Activated effector memory CD4-positive, alpha-beta T cell treated with Interleukin-2 at 50 U/mL for 16 hours (primary cell): ENCODE data around the gene WDR76.

Experiments used
- DNase-seq: peaks from one replicate; pipeline ENCODE4 v3.0.0-alpha.2; 2020

WDR76 gene

DNA sequence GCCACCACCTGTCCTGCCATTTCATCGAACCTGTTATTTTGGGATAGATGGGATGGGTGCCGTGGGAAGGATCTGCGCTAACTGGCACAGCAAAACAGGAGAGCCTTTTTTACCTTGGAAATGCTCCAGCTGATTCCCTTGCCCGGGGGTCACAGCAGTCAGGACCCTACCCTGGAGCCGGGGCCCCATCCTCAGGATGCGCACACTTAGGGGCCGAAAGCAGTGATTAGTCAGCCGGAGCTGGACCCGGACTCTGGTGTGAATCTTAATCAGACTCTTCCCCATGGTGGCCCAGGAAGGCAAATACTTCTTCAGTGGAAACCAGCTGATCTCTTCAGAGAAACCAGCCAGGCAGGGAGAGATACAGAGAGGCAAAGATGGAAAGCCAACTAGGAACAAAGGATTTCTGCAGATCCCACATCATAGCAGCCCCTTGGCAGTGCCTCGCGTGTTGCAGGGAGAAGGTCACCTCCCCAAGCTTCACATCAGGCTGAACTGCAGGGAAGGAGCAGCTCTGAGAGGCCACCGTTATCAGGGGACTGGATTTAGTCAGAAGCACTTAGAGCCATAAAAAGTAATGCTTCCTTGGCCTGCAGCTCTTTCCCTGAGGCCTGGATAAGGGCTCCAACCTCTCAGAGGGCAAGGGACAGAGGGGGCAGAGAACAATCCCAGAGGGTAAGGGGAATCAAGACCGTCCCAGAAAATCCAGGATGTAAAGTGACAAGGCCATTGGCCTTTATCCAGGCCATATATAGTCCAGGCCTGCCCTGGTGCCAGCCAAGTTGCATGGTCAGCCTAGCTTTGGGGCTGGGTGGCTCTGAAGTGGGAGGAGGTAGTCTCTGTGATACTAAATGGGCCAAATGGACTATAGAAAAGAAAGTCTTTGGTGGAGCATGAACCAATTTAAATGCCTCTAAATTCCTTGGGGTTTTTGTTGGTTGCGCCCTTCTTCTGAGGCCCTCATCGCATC, 52.9 kb downstream of the WDR76 start:
- DNase-seq: no peak

DNA sequence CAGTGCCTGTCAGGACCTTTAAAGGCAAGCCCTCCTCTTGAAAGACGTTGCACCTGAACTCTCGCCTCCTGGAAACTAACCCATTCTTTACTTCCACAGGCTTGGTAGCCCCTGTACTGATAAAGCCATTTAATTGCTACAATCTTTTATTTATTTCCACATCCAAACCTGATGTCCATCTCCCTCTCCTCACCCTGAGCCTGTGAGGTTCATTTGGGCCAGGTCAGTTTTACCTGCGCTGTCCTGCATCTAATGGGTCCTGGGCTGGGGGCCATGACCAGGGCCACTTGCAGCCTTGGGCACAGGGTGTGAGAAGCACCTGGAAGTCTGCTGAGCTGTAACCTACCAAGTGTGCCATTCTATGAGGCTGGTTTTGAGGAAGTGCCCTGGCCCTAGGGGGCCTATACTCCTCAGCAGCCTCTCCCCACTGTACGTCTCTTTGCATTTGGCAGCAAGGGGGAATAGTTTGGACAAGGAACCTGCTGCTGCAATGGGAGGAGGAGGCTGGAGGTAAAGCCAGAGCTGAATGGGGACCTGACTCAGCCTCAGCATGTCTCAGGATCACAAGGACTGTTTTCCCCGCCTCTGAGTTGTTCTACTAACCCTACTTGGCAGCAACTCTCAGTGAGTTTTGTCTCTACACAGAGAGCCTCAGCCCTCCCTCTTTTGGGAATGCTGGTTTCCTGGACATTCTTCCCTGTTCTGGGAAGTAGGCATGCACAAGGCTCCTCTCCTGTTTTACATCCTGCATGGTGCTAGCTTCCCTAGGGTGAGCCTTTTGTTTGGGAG, 53.8 kb downstream of the WDR76 start:
- DNase-seq: no peak

DNA sequence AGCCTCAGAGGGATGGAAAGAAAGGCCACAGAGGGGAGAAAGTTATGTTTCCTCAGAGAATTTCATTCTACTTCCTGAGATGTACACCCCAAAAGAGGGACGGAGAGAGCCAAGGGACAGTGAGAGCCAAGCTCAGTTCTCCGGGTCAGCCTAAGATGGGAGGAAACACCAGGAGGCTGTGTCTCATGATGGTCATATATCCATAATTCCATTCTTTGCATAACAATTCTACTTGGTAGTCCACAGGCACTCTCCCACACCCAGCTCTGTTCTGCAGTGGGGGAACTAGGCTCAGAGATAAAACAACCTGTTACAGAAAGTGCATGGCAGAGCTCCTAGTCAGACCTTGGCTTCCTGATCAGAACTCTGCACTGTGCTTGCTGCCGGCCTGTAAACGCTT, 54.4 kb downstream of the WDR76 start:
- DNase-seq: no peak

DNA sequence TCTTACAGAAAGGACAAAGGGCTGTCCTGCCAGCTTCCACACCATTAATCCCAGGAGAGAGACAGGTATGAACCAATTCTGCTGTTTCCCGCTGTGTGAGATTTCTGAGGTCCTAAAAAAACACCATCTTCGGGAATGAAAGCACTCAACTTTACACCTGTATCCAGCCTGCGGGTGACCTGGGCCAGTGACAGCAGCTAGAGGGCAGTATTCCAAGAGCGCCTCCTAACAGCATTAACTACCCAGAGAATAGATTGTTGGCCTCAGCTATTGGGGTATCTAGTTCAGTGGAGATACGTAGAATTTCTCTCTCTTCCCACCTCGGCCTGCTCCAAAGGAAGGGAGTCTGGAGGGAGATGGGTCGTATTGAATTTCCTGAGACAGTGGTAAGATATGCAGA, 55.1 kb downstream of the WDR76 start:
- no peak for DNase-seq

DNA sequence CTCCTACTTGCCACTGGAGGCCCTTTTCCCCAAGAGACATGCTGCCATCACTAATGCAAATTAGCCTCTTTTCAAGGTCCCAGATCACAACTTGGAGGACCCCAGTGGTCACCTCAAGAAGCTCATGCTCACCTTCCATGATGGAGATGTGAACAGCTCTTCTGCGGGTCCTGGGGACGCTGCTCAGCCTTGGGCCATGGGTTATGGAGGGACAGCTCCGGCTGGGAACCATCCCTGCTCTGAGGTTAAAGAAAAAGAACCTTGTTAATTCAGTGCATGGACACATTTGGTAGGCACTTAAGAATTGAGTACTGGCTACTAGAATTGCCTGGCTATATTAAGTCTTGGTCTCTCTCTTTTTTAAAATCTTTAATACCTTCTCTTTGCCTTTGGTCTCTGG, 56.8 kb downstream of the WDR76 start:
- no peak for DNase-seq

DNA sequence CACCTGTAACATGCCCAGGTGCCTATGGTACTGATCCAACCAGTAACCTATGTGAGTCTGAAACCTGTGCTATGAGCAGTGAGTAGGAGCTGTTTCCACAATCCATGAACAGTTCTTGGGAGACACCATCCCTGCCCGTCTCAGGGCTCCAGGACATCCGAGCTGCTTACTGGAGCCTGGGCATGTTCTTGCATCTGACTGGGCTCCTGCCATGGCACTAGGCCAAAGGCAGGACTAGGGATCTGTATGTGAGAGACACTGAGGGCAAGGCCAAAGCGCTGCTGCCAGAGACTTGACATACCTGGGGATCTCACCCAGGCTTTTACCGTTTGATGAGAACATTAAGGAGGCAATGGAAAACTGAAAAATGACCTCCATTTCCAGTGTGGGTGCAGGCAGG, 59.8 kb downstream of the WDR76 start:
- DNase-seq: no peak

DNA sequence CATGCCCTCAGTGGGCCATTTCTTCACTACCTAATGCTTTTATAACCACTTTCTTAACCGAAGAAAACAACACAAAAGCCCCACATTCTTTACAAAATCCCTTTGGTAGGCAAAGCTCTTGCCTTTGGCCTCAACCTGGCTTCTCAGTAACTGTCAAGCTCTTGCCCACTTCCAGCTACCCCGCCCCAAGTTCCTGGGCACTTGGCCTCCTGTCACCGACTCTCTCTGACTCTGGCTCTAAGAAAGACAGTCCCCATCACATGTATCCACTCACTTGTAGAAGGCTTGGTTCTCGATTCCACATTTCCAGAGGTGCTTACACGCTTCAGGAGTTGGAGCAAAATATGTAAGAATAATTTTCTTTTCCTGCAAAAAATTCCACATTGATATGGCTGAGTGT, 61.1 kb downstream of the WDR76 start:
- DNase-seq: no peak

DNA sequence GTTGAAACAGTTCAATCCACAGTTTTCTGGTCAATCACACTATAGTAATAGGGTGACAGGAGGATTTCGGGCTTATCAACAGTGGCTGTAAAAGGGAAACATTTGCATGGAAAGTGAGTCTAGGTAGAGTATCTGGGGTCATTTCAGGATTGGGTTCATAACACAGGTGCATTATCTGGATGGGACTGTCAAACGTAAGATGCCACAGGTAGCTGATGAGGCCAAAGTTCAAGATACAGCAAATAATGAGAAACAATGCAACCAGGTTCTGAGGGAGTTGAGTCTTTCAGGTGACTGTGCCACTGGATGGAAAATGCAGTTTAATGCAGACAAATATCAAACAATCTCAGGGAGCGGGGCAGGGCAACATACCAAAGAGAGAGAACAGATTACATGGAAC, 62.2 kb downstream of the WDR76 start:
- DNase-seq: no peak

DNA sequence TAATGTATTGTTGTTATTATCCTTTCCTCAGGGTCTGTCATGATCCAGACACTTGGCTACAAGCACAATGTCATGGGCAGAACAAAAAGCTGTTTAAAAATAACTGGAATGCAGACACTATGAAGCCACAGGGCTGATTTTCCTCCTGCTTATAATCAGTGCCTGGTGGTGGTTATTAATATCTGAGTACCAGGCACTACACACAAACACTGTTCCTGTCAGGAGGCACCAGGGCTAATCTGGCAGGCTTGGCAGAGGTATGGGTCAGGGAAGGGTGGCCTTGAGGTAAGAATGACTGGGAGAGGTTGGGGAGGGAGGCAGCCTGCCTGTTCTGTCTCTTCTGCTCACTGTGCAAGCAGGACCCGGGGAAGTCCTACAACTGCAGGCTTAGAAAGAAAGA, 67.2 kb downstream of the WDR76 start:
- no peak for DNase-seq

DNA sequence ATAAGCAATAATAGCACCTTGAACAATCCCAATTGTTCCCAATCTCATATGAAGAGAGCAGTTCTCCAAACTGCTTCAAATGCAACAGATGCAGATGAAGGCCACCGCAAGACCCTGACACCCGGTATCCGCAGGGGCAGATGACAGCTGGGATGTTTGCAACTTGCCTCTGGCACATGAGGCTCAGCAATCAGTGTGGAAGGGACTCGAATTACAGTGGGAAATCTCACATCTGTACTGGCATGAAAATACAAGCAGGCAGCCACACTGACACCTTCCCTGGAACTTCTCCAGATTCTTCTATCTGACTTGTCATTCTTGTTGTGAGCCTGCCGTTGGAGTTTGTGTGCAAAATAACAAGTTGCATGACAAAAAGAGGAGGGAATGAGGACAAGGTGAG, 68.8 kb downstream of the WDR76 start:
- no peak for DNase-seq

DNA sequence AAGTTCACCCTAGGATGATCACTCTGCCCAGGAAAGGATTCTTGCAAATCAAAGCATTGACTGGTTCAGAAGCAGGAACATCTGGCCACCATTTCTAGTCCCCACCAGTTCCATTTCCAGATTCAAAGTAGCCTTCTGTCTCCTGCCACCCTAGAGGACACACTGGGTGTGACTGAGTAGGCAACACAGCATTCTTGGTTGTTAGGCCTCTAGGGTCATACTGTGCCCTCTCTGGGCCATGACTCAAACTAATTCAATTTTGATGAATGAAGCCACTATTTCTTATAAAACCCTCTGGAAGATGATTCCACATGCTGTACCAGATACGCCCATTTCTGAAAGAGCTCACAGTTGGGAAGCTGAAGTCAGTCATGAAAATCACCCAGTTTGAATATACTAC, 69.7 kb downstream of the WDR76 start:
- DNase-seq: no peak

DNA sequence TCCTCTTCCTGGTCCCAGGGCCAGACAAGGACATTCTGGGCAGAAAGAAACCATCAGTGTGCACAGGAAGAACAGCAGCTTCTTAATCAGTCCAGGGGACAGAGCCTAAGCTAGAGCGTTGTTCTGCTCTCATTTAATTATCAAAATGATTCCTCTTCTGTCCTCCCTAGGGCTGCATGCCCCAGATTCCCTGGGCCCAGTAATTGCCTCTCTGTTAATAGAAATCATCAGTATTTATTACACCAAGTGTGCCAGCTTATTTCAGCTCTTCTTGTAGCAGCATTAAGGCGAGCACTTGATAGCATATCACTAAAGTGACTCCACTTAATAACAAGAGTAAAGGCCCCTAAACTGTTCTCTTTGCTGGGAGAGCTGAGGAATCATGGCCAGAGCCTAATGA, 72.1 kb downstream of the WDR76 start:
- no peak for DNase-seq

DNA sequence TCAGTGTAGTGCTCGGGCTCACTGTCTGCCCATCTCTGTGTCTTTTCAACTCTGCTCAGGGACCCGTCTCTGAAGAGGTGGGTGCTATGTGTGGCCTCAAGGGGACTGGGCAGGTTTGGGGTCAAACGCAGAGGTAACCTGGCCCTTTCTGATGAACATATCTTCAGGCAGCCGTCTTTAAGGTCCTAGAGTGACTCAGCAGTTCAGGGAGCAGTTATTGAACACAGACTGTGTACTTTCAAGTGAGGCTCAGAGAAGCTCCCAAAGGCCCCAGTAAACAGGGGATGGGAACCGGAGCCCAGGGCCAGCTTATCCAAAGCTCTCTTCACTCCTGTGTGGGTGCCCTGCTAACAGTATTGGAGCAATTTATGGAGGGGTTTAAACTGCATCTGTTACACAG, 73.1 kb downstream of the WDR76 start:
- no peak for DNase-seq

DNA sequence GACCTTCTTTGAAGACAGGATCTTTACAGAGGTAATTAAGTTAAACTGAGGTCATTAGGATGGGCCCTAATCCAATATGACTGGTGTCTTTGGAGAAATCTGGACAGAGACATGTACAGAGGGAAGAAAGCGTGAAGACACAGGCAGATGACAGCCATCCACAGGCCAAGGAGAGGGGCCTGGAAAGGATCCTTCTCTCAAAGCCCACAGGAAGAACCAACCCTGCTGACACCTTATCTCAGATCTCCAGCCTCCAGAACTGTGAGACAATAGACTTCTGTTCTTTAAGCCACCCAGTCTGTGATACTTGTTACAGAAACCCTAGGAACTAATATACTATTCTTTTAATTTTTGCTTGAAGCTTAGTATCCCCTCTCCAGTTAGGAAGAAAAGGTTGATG, 74.2 kb downstream of the WDR76 start:
- DNase-seq: no peak

DNA sequence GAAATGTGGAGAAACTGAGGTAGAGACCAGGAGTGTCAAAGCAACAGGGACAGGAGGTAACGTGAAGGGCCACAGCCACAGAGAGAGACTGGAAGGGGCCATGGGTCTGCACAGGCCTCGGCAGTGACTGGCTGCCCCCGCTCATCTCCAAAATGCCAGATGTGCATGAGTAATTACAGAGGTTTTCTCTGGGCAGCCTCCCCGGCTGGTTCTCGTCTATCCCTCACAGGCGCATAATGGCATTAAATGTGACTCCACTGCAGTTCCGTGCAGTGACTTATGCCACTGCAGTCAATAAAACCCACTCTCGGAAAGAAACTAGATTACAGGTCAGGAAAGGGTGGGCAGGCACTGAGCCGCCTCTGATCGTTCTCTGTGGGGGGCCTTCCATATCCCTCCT, 74.7 kb downstream of the WDR76 start:
- DNase-seq: no peak

DNA sequence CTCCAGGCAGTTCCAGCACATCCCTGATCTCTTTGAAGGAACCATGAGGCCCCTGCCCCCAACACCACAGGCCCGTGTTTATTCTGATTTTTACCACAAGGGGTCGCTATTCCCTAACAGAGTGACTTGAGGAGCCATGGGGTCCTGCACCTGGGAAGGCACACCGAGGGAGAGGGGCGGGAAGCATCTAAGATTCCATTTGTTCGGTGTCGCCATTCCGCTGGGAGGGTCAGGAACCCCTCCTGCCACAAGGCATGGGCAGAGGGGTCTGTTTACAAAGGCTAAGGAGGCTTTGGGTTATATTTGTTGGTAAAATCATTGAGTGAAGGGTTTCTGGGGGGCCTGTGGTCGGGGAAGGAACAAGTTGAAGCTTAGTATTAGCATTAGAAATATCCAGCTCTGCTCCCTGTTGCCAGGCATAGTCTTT, 77.1 kb downstream of the WDR76 start:
- DNase-seq: peak; percentile 6

DNA sequence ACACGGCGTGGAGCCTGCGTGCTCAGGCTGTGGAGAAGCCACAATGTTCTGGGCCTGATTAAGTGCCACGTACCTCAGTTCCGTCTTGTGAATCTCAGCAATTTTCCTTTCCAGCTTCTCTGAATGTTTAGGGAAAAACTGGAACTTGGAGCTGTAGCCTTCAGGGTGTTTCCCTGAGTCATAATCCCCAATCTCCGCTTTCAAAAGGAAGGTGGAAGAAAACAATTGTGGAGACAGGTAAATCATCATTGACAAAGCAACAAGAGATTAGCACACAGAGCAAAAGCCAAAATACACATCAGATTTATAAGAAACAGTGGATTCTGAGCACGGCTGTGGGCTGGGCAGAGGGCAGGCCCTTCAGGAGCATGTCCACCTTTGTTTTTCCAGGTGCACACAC, 79.0 kb downstream of the WDR76 start:
- DNase-seq: no peak

DNA sequence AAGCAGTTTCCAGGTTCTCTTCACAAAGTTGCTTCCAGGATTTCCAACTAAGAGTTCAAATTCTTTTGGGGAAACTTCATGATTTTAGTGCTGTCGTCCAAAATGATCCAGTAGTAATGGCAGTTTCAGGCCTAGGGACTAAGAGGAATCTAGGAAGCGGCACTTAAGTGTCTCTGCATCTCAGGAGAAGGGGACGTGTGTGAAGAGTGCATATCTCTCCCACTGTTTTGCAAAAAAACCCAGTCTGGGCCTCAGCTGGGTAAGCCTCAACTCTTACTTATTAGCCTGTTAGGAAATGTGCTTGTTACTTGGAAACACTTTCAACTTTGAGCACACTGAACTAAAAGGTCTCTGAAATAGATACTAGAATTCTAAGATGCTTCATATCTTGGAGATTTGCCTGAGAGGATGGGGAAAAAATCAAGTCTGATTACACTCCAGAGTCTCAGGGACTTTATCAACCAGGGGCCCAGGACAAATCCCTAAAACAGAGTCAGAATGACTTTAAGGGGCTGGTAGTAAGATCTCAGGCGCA, 81.8 kb downstream of the WDR76 start:
- no peak for DNase-seq

DNA sequence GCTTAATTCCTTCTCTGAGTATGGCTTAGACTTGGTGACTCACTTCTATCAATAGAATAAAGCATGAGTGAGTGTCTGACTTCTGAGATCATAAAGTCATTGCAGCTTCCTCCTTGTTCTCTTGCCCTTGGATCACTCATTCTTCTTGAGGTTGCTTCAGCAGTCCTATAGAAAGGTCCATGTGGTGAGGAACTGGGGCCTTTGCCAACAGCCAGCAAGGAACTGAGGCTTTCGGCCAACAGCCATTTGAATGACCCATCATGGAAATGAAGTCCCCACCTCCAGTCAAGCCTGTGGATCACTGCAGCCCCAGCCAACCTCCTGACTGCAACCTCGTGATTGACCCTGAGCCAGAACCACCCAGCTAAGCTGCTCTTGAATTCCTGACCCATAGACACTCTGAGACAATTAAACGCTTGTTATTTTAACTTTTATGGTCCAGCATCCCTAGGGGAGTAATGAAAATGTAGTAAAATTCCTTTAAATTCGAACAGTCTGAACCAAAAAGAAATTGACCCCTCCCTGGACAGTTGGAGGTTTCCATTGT, 84.5 kb downstream of the WDR76 start:
- DNase-seq: no peak

DNA sequence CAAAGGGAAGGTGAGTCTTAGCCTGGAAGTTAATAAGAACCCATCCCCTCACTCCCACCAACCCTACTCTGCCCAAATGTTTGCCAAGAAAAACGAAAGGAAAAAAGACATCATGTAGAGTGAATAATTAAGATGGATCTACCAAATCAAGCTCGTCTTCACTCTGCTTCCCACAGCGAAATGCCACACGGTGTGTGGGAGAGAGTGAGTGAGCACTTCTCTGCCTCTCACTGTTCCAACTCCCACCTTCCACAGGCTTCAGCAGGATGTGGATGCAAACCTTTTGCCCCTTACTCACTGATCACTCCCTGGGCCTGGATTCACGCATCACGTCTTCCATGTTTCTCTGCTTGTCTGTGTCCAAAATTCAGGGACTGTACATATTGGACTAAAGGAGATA, 85.4 kb downstream of the WDR76 start:
- DNase-seq: no peak

DNA sequence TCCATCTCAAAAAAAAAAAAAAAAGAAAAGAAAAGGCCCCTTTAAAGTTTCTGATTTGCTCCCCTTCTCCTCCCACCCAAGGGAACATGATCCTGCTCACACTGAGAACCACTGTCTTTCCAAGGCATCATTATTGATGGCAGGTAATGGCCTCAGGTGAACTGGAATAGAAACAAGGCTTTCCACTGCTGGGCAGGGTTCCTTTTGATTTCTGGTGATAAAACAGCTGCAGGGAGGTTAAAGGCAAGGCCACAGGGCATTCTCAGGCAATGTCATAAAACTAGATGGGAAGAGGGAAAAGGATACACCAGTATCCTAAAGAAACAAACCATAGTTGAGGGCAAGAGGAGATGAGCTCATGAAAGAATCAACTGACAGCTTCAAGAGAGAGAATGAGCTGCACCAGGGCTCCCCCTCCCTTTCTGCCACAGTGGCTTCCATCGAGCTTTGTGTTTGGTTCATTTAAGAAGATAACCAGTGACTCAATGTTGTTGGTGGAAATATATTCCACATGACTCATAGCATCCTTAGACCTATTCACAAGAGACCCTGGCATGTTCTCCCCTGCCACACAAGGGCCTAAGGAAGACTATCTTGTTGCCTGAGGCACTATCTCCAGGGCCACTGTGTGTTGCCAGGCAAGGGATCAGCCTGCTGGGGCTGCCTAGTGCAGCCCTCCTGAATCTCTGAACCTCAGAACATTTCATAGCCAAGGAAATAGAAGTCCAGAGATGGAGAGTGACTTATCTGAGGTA, 86.4 kb downstream of the WDR76 start:
- no peak for DNase-seq

DNA sequence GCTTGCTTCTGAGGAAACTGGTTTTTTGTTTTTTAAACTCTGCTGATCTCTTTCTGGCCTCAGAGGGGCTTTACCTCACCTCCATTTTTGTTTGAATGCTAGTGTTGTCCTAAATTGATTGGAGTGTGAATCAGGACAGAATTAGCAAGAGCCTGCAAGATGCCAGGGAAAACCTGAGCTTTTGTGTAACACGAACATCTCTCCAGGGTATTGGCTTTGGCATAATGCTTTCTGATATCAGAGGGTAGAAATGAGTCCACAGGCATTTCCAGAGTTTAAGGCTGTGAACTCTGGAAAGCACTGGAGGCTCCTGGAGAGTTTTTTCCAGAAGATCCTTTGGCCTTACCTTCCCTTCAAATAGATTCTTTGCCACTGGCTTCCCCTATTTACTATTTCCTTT, 87.1 kb downstream of the WDR76 start:
- DNase-seq: no peak
